Gastroesophageal sphincter (tissue), 3 donors: Measurements from ENCODE around the gene ABI1.

ENCODE experiments used
- POLR2A ChIP-seq, 2 donors: fragments of 450-650 bp; IDR thresholded peaks; one replicate each; pipeline ENCODE4 v1.6.1; 2017; ENCODE audit warnings: antibody characterized with exemption in 2 of 2, mild to moderate bottlenecking in 2 of 2, moderate library complexity in 1 of 2
- TF ChIP-seq, protein P1 (sequence below), 4 experiments: fragments of 200-600 bp in 2 of 4; fragments of 450-650 bp in 2 of 4; sonication (generic) in 1 of 4; IDR thresholded peaks; one replicate each; pipeline ENCODE4 v1.5.1; 2017 to 2019; ENCODE audit warnings: antibody characterized with exemption in 4 of 4, mild to moderate bottlenecking in 2 of 4, moderate library complexity in 2 of 4

DNA sequence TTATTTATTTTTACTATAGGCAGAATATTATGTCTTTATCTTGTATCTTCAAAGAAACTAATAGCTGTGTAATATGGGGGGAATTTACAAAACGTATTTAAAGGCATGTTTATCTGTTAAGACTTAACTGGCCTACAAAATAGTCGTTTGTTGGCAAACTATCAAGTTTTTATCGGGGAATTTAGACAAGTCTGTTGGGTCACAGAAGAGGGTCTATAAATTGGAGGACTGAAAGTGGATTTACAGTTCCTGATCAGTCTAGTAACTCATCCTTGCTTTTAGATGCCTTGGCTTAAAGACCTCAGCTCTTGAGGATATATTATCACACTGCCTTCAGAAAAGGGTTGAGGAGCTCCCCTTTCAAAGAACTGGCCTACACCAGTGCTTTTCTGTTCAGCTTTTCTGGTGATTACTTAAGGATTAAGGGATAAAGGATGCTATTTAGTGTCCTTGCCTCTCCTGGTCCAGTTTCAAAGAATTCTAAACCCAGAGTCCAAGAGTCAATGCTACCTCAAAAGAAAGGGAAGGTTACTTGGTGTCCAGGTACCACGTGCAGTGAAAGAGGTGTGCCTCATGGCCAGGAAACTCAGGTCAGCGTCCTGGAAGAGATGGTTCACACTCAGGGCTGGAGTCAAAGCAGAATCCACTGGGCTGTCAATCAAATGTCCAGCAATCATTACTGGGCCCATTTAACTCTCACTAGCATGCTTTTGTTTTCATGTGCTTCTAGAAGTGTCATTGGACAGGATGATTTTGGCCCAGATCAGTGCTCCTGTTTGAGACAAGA, 42.9 kb upstream of the ABI1 start:
- TF ChIP-seq, protein P1, sequence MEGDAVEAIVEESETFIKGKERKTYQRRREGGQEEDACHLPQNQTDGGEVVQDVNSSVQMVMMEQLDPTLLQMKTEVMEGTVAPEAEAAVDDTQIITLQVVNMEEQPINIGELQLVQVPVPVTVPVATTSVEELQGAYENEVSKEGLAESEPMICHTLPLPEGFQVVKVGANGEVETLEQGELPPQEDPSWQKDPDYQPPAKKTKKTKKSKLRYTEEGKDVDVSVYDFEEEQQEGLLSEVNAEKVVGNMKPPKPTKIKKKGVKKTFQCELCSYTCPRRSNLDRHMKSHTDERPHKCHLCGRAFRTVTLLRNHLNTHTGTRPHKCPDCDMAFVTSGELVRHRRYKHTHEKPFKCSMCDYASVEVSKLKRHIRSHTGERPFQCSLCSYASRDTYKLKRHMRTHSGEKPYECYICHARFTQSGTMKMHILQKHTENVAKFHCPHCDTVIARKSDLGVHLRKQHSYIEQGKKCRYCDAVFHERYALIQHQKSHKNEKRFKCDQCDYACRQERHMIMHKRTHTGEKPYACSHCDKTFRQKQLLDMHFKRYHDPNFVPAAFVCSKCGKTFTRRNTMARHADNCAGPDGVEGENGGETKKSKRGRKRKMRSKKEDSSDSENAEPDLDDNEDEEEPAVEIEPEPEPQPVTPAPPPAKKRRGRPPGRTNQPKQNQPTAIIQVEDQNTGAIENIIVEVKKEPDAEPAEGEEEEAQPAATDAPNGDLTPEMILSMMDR (IDR thresholded peaks at IDR 0.05) = no peak
- no peak for TF ChIP-seq POLR2A (IDR thresholded peaks at IDR 0.05)
